Muscle of leg (tissue), 11 donors: ENCODE results near the gene QPCTL. TPM values are rescaled to one million over a fixed set of nuclear protein-coding genes. Genes with fewer than 3 reads are reported as not detected.
"Not testable (repeated sequence)": the region's sequence is repeated elsewhere in the genome, so short reads cannot be mapped to it uniquely, and the experiment has no call there.

ENCODE experiments used
- DNase-seq: peaks from one replicate; pipeline ENCODE4 v3.0.0; 2013
- H3K27ac ChIP-seq: one replicate; pipeline ENCODE4 v1.5.1; 2013; ENCODE audit warnings: mild to moderate bottlenecking, low read length, control low read depth
- H3K27me3 ChIP-seq: one replicate; pipeline ENCODE4 v1.6.1; 2013; ENCODE audit warnings: low read length; ENCODE audit not compliant: control insufficient read depth, insufficient read depth
- H3K36me3 ChIP-seq: one replicate; pipeline ENCODE4 v1.6.1; 2013; ENCODE audit warnings: low read length; ENCODE audit not compliant: control insufficient read depth, insufficient read depth
- H3K4me1 ChIP-seq: one replicate; pipeline ENCODE4 v1.6.1; 2013; ENCODE audit warnings: low read length; ENCODE audit not compliant: control insufficient read depth, insufficient read depth
- H3K4me3 ChIP-seq: one replicate; pipeline ENCODE4 v1.5.1; 2013; ENCODE audit warnings: low read length, control low read depth
- H3K9me3 ChIP-seq: replicated peaks from 2 replicates; pipeline ENCODE4 v1.6.1; 2013; ENCODE audit warnings: low read depth, low read length; ENCODE audit not compliant: control insufficient read depth
- WGBS: methylation state at CpG from one replicate; pipeline ENCODE4 v1.1.5; 2013; ENCODE audit warnings: missing lambda C conversion rate; ENCODE audit not compliant: insufficient coverage; 5-methylcytosine and 5-hydroxymethylcytosine counted together
- polyA plus RNA-seq, 8 donors: library from polyadenylated mRNA; unstranded; fragments of 120-200 nt; gene quantifications; one replicate each; pipeline versions ENCODE4 v1.2.1 to v1.2.3, GENCODE V29; 2013; ENCODE audit warnings: inconsistent platforms in 1 of 8, low replicate concordance in 1 of 8; ENCODE audit not compliant: insufficient read length in 8 of 8, insufficient read depth in 1 of 8
- total RNA-seq: library from RNA; stranded (reverse); fragments of 120-200 nt; gene quantifications from one replicate; pipeline ENCODE4 v1.2.4, GENCODE V29; 2013

Gene QPCTL
- total and polyA plus RNA-seq, 9 donors: 2.2 to 6.8 (median 3.8) TPM

- H3K36me3 ChIP-seq: peaks cover 18% of the 10 kb centered on the region
- H3K9me3 ChIP-seq: no peaks in the 10 kb centered on the region
- peaks cover 9% of the 10 kb centered on the region for H3K4me1 ChIP-seq
- peak overlapping the region; percentile 79 for H3K4me3 ChIP-seq
- DNase-seq: peak; percentile 42
- no peaks in the 10 kb centered on the region for H3K27me3 ChIP-seq
- 3% methylated on average over 14 of the region's 24 CpGs for WGBS
- peak overlapping the region; percentile 88 for H3K27ac ChIP-seq
These were observed 24.1 kb downstream of the QPCTL start for GRCh38 chr19:45716359-45717130.

- peak; percentile 100 for DNase-seq
- H3K36me3 ChIP-seq: peaks cover 16% of the 10 kb centered on the region
- H3K27ac ChIP-seq: peak overlapping the region; percentile 95
- no peaks in the 10 kb centered on the region for H3K9me3 ChIP-seq
- H3K4me3 ChIP-seq: peak overlapping the region; percentile 79
- no peaks in the 10 kb centered on the region for H3K27me3 ChIP-seq
- peaks cover 9% of the 10 kb centered on the region for H3K4me1 ChIP-seq
- under 1% methylated on average over 26 of the region's 51 CpGs for WGBS
These were observed 24.9 kb downstream of the QPCTL start for GRCh38 chr19:45717131-45717982.

GRCh38 chr19:45717983-45718650 lies 25.7 kb downstream of the QPCTL start:
- DNase-seq: no peak
- Histone ChIP-seq H3K27ac (peak overlapping the region; percentile 95), H3K27me3 (no peaks in the 10 kb centered on the region), H3K4me1 (peaks cover 9% of the 10 kb centered on the region), H3K36me3 (peaks cover 10% of the 10 kb centered on the region), H3K9me3 (no peaks in the 10 kb centered on the region), H3K4me3 (peak overlapping the region; percentile 31)
- 58% methylated on average over 6 of the region's 12 CpGs for WGBS

GRCh38 chr19:45720065-45720464 lies 27.6 kb downstream of the QPCTL start:
- 93% methylated on average over 6 of the region's 11 CpGs for WGBS
- peaks cover 10% of the 10 kb centered on the region for H3K36me3 ChIP-seq
- not testable (repeated sequence) for H3K4me3 ChIP-seq, DNase-seq, H3K27me3 ChIP-seq, H3K27ac ChIP-seq, H3K9me3 ChIP-seq, H3K4me1 ChIP-seq

- WGBS: 94% methylated on average over 15 of the region's 18 CpGs
- H3K4me3 ChIP-seq, H3K27me3 ChIP-seq: not testable (repeated sequence)
These were observed 36.2 kb downstream of the QPCTL start for GRCh38 chr19:45728683-45729082.

GRCh38 chr19:45729800-45730290 lies 37.4 kb downstream of the QPCTL start:
- DNase-seq: no peak
- H3K4me1 ChIP-seq: peaks cover 8% of the 10 kb centered on the region
- peak overlapping the region; percentile 81 for H3K4me3 ChIP-seq
- peak overlapping the region; percentile 69 for H3K27ac ChIP-seq
- no peaks in the 10 kb centered on the region for H3K9me3 ChIP-seq
- no peaks in the 10 kb centered on the region for H3K27me3 ChIP-seq
- no peaks in the 10 kb centered on the region for H3K36me3 ChIP-seq
- WGBS: 6% methylated on average over 6 of the region's 10 CpGs

More at GRCh38 chr19:45728683-45729082, 36.2 kb downstream of the QPCTL start:
- not testable (repeated sequence) for H3K9me3 ChIP-seq, H3K4me1 ChIP-seq, DNase-seq, H3K27ac ChIP-seq, H3K36me3 ChIP-seq

- DNase-seq: peak; percentile 99
- peak within 1 kb of the TSS; percentile 69 for H3K27ac ChIP-seq
- 0% methylated on average over 36 of the region's 48 CpGs for WGBS
- no peaks in the 10 kb centered on the region for H3K9me3 ChIP-seq
- peaks cover 8% of the 10 kb centered on the region for H3K4me1 ChIP-seq
- H3K4me3 ChIP-seq: peak within 1 kb of the TSS; percentile 81
- no peaks in the 10 kb centered on the region for H3K27me3 ChIP-seq
- H3K36me3 ChIP-seq: no peaks in the 10 kb centered on the region
These were observed 38.2 kb downstream of the QPCTL start, which contains the start of gene FBXO46 for GRCh38 chr19:45730368-45731288. TSS of gene FBXO46 (minus strand) at chr19:45730896. CDS start at chr19:45713495, 17,401 bp downstream.

GRCh38 chr19:45733160-45733810 lies 40.8 kb downstream of the QPCTL start, which contains the start of gene MEIOSIN:
TSS of gene MEIOSIN (plus strand) at chr19:45733439. CDS start at chr19:45735377, 1,938 bp downstream.
- Histone ChIP-seq H3K9me3 (no peaks in the 10 kb centered on the region), H3K27ac (no peak within 1 kb of the TSS), H3K4me3 (no peak within 1 kb of the TSS), H3K27me3 (no peaks in the 10 kb centered on the region), H3K4me1 (peaks cover 8% of the 10 kb centered on the region), H3K36me3 (no peaks in the 10 kb centered on the region)
- WGBS: 91% methylated on average over 53 of the region's 59 CpGs
- no peak for DNase-seq
